Stimulated activated CD8-positive, alpha-beta memory T cell treated with anti-CD3 and anti-CD28 coated beads, Interleukin-7, amount 100 ng/mL, for 4 hours (primary cell): Measurements from ENCODE around the gene ESD.
"Not testable (repeated sequence)": the region's sequence is repeated elsewhere in the genome, so short reads cannot be mapped to it uniquely, and the experiment has no call there.

Source experiments
- DNase-seq, 2 donors: peaks; one replicate each; pipeline ENCODE4 v3.0.0-alpha.2; 2020; ENCODE audit warnings: low read depth in 2 of 2

Gene ESD

GRCh38 chr13:46796515-46797474 lies at the start of gene ESD:
ESD (minus strand) TSS chr13:46797161; CDS start chr13:46791413, 5,748 bp downstream.
- DNase-seq, result peak; percentile 79 to 83

GRCh38 chr13:46846726-46847125 lies 49.8 kb upstream of the ESD start:
- no peak for DNase-seq

GRCh38 chr13:46845146-46845545 lies 48.2 kb upstream of the ESD start:
- DNase-seq, result no peak

GRCh38 chr13:46844431-46844830 lies 47.5 kb upstream of the ESD start:
- no peak for DNase-seq

- DNase-seq, result no peak
Measured at GRCh38 chr13:46839399-46839798, 42.4 kb upstream of the ESD start.

GRCh38 chr13:46834657-46835056 lies 37.7 kb upstream of the ESD start:
- no peak for DNase-seq

- DNase-seq, result no peak
Measured at GRCh38 chr13:46831588-46832194, 34.7 kb upstream of the ESD start.

GRCh38 chr13:46830405-46831005 lies 33.5 kb upstream of the ESD start:
- no peak for DNase-seq

- no peak for DNase-seq
Measured at GRCh38 chr13:46822551-46822950, 25.6 kb upstream of the ESD start.

GRCh38 chr13:46817838-46818476 lies 21.0 kb upstream of the ESD start:
- DNase-seq, result no peak

- DNase-seq, result no peak
Measured at GRCh38 chr13:46817095-46817494, 20.1 kb upstream of the ESD start.

- DNase-seq, result no peak
Measured at GRCh38 chr13:46816371-46816770, 19.4 kb upstream of the ESD start.

GRCh38 chr13:46812301-46812797 lies 15.4 kb upstream of the ESD start:
- no peak for DNase-seq

GRCh38 chr13:46810440-46810839 lies 13.5 kb upstream of the ESD start:
- DNase-seq, result no peak

- not testable (repeated sequence) for DNase-seq
Measured at GRCh38 chr13:46804921-46805320, 8.0 kb upstream of the ESD start.

- DNase-seq, result no peak
Measured at GRCh38 chr13:46804391-46804815, 7.4 kb upstream of the ESD start.

GRCh38 chr13:46803586-46803985 lies 6.6 kb upstream of the ESD start:
- DNase-seq, result no peak

- no peak for DNase-seq
Measured at GRCh38 chr13:46801858-46802257, 4.9 kb upstream of the ESD start.

GRCh38 chr13:46799139-46799538 lies 2.2 kb upstream of the ESD start:
- DNase-seq, result no peak

GRCh38 chr13:46797501-46798237 lies 708 bp upstream of the ESD start:
- DNase-seq, result no peak

GRCh38 chr13:46796129-46796514 lies 839 bp downstream of the ESD start:
- no peak for DNase-seq
